Measurements from ENCODE around the gene ADCK2.

ADCK2 gene

GRCh38 chr7:140680886-140681285 is 8.1 kb downstream of the ADCK2 start:
- TF ChIP-seq SPI1 (IDR thresholded peaks at IDR 0.05; ENCODE audit: borderline replicate concordance, low read depth) (no peak), REST (IDR thresholded peaks at IDR 0.05; ENCODE audit: insufficient replicate concordance, low read depth) (no peak), CTCF (IDR thresholded peaks at IDR 0.05; ENCODE audit: insufficient read depth, low read length) (no peak), POLR2AphosphoS5 (IDR thresholded peaks at IDR 0.05; ENCODE audit: low read depth) (no peak)
- no peak overlapping the region for H3K4me3 ChIP-seq (replicated peaks; ENCODE audit: insufficient read depth, low read length)

GRCh38 chr7:140681766-140682165 is 9.0 kb downstream of the ADCK2 start:
- Histone ChIP-seq H3K4me3 (replicated peaks; ENCODE audit: insufficient read depth, low read length) (no peak overlapping the region), H3K27ac (replicated peaks) (no peak overlapping the region), H3K27me3 (ENCODE audit: insufficient read depth, poor library complexity, severe bottlenecking) (no peaks in the 10 kb centered on the region)
- no peak for TF ChIP-seq POLR2AphosphoS5 (IDR thresholded peaks at IDR 0.05; ENCODE audit: low read depth)
- no peak for TF ChIP-seq REST (IDR thresholded peaks at IDR 0.05; ENCODE audit: insufficient replicate concordance, low read depth)
- TF ChIP-seq CTCF (IDR thresholded peaks at IDR 0.05; ENCODE audit: insufficient read depth, low read length) = no peak
- TF ChIP-seq GABPA (IDR thresholded peaks at IDR 0.05; ENCODE audit: low read depth) = no peak
- TF ChIP-seq SPI1 (IDR thresholded peaks at IDR 0.05; ENCODE audit: borderline replicate concordance, low read depth) = no peak
- no peak for DNase-seq (ENCODE audit: low read depth in 1 of 2, low spot score in 1 of 2)

More at GRCh38 chr7:140680886-140681285, 8.1 kb downstream of the ADCK2 start:
- DNase-seq (ENCODE audit: low read depth in 1 of 2, low spot score in 1 of 2) = no peak
- Histone ChIP-seq H3K27ac (replicated peaks) (no peak overlapping the region), H3K27me3 (ENCODE audit: insufficient read depth, poor library complexity, severe bottlenecking) (no peaks in the 10 kb centered on the region)

GRCh38 chr7:140683657-140684056 is 10.9 kb downstream of the ADCK2 start:
- TF ChIP-seq REST (IDR thresholded peaks at IDR 0.05; ENCODE audit: insufficient replicate concordance, low read depth) = no peak
- TF ChIP-seq GABPA (IDR thresholded peaks at IDR 0.05; ENCODE audit: low read depth) = no peak
- no peak for TF ChIP-seq POLR2AphosphoS5 (IDR thresholded peaks at IDR 0.05; ENCODE audit: low read depth)
- TF ChIP-seq SPI1 (IDR thresholded peaks at IDR 0.05; ENCODE audit: borderline replicate concordance, low read depth) = no peak
- no peak for TF ChIP-seq CTCF (IDR thresholded peaks at IDR 0.05; ENCODE audit: insufficient read depth, low read length)
- Histone ChIP-seq H3K4me3 (replicated peaks; ENCODE audit: insufficient read depth, low read length) (no peak overlapping the region), H3K27ac (replicated peaks) (no peak overlapping the region), H3K27me3 (ENCODE audit: insufficient read depth, poor library complexity, severe bottlenecking) (no peaks in the 10 kb centered on the region)
- DNase-seq (ENCODE audit: low read depth in 1 of 2, low spot score in 1 of 2) = no peak
